Activated CD4-positive, CD25-positive, alpha-beta regulatory T cell (primary cell): ENCODE data around the gene FRYL.
"Not testable (repeated sequence)": the region's sequence is repeated elsewhere in the genome, so short reads cannot be mapped to it uniquely, and the experiment has no call there.

ENCODE experiments used
- DNase-seq, 4 experiments: peaks; one replicate each; lab custom pipeline; 2025; lab: John Stamatoyannopoulos, UW

The FRYL gene

GRCh38 chr4:48785302-48785701 is 5.2 kb upstream of the FRYL start:
- DNase-seq: no peak

- no peak for DNase-seq
These were observed 1.9 kb upstream of the FRYL start for GRCh38 chr4:48781968-48782367.

- DNase-seq: no peak
These were observed 761 bp upstream of the FRYL start for GRCh38 chr4:48780865-48781214.

GRCh38 chr4:48779095-48779997 is 733 bp downstream of the FRYL start:
- DNase-seq: peak; percentile 24 to 57 (median 43)

GRCh38 chr4:48778431-48779094 is 1.5 kb downstream of the FRYL start:
- DNase-seq: no peak

GRCh38 chr4:48777739-48778138 is 2.3 kb downstream of the FRYL start:
- no peak for DNase-seq

- no peak for DNase-seq
These were observed 5.0 kb downstream of the FRYL start for GRCh38 chr4:48774760-48775710.

GRCh38 chr4:48772556-48772955 is 7.5 kb downstream of the FRYL start:
- DNase-seq: no peak

GRCh38 chr4:48767055-48767929 is 12.8 kb downstream of the FRYL start:
- no peak for DNase-seq

GRCh38 chr4:48766131-48766792 is 13.8 kb downstream of the FRYL start:
- no peak for DNase-seq

- DNase-seq: no peak
These were observed 17.7 kb downstream of the FRYL start for GRCh38 chr4:48762408-48762807.

GRCh38 chr4:48761286-48761685 is 18.8 kb downstream of the FRYL start:
- DNase-seq: no peak

- not testable (repeated sequence) for DNase-seq
These were observed 21.4 kb downstream of the FRYL start for GRCh38 chr4:48758703-48759102.

GRCh38 chr4:48756689-48757220 is 23.3 kb downstream of the FRYL start:
- DNase-seq: no peak

- no peak for DNase-seq
These were observed 24.8 kb downstream of the FRYL start for GRCh38 chr4:48755281-48755680.

- DNase-seq: no peak
These were observed 26.9 kb downstream of the FRYL start for GRCh38 chr4:48753159-48753558.

GRCh38 chr4:48752726-48753125 is 27.4 kb downstream of the FRYL start:
- DNase-seq: no peak

GRCh38 chr4:48752246-48752645 is 27.8 kb downstream of the FRYL start:
- no peak for DNase-seq

- DNase-seq: no peak
These were observed 31.0 kb downstream of the FRYL start for GRCh38 chr4:48748949-48749596.
